OCI-LY3 (cell line): ENCODE results near the gene INSYN1.

Experiments
- CTCF ChIP-seq: fragments of 200-600, 300-600 bp; sonication (generic); IDR thresholded peaks from 2 replicates; pipeline ENCODE4 v1.5.1; 2014; ENCODE audit warnings: antibody characterized with exemption, low read length, low read depth
- EZH2phosphoT487 ChIP-seq: fragments of 200-600 bp; shearing (Covaris generic); IDR thresholded peaks from 2 replicates; pipeline ENCODE4 v1.6.1; 2018; ENCODE audit warnings: antibody characterized with exemption, mixed run types, low read depth

- TF ChIP-seq CTCF: no peak
- no peak for TF ChIP-seq EZH2phosphoT487
Measured at GRCh38 chr15:73796331-73796831, 43.2 kb upstream of the INSYN1 start.
